Mesenchymal stem cell (in vitro differentiated cells and primary cell): ENCODE results near the gene CDH1.

Experiments
- DNase-seq: peaks from one replicate; pipeline ENCODE4 v3.0.0-alpha.2; 2013
- H2AFZ ChIP-seq: one replicate; pipeline ENCODE4 v1.6.1; 2013; ENCODE audit warnings: low read depth, mild to moderate bottlenecking, control low read depth, inconsistent platforms, low read length, moderate library complexity
- H2AK5ac ChIP-seq: 2 replicates; pipeline ENCODE4 v1.6.1; 2013; ENCODE audit warnings: low read length, moderate library complexity, mild to moderate bottlenecking, inconsistent platforms; ENCODE audit not compliant: severe bottlenecking
- H2BK120ac ChIP-seq: one replicate; pipeline ENCODE4 v1.6.1; 2013; ENCODE audit warnings: low read depth, mild to moderate bottlenecking, inconsistent platforms, low read length, moderate library complexity
- H2BK12ac ChIP-seq, 2 experiments: one replicate each; pipeline ENCODE4 v1.6.1; 2013; ENCODE audit warnings: inconsistent platforms in 2 of 2, low read length in 2 of 2, mild to moderate bottlenecking in 2 of 2, moderate library complexity in 2 of 2, control low read depth in 1 of 2
- H2BK15ac ChIP-seq: one replicate; pipeline ENCODE4 v1.6.1; 2013; ENCODE audit warnings: mild to moderate bottlenecking, low read depth, inconsistent platforms; ENCODE audit not compliant: poor library complexity, severe bottlenecking
- H2BK5ac ChIP-seq: 2 replicates; pipeline ENCODE4 v1.6.1; 2013; ENCODE audit warnings: low read depth, mild to moderate bottlenecking, low read length, control low read depth, inconsistent platforms; ENCODE audit not compliant: poor library complexity, severe bottlenecking
- H3K14ac ChIP-seq, 2 experiments: one replicate each; pipeline ENCODE4 v1.6.1; 2013; ENCODE audit warnings: inconsistent platforms in 2 of 2, low read length in 2 of 2, control low read depth in 1 of 2, mild to moderate bottlenecking in 1 of 2, moderate library complexity in 1 of 2
- H3K18ac ChIP-seq, 2 experiments: one replicate each; pipeline ENCODE4 v1.6.1; 2013; ENCODE audit warnings: inconsistent platforms in 2 of 2, low read length in 2 of 2, control low read depth in 1 of 2, low read depth in 1 of 2, mild to moderate bottlenecking in 1 of 2
- H3K23ac ChIP-seq, 2 experiments: one replicate each; pipeline ENCODE4 v1.6.1; 2013; ENCODE audit warnings: inconsistent platforms in 2 of 2, low read length in 2 of 2, mild to moderate bottlenecking in 2 of 2, moderate library complexity in 2 of 2, control low read depth in 1 of 2
- H3K27ac ChIP-seq: 2 replicates; pipeline ENCODE4 v1.5.1; 2013; ENCODE audit warnings: mild to moderate bottlenecking, moderate library complexity, low read length, control low read depth, inconsistent platforms; ENCODE audit not compliant: poor library complexity, severe bottlenecking
- H3K27me3 ChIP-seq, 2 experiments: 2 replicates each; pipeline versions ENCODE4 v1.6.1 to v1.7.0; 2013; ENCODE audit warnings: low read length in 2 of 2, mild to moderate bottlenecking in 2 of 2, moderate library complexity in 2 of 2, control low read depth in 1 of 2, inconsistent platforms in 1 of 2; ENCODE audit not compliant: control insufficient read depth in 1 of 2, insufficient read depth in 1 of 2
- H3K36me3 ChIP-seq, 2 experiments: 2 replicates each; pipeline versions ENCODE4 v1.6.1 to v1.7.0; 2013; ENCODE audit warnings: low read length in 2 of 2, control low read depth in 1 of 2, inconsistent platforms in 1 of 2, low read depth in 1 of 2, mild to moderate bottlenecking in 1 of 2; ENCODE audit not compliant: insufficient read depth in 2 of 2, control insufficient read depth in 1 of 2
- H3K4ac ChIP-seq, 2 experiments: one replicate each; pipeline ENCODE4 v1.6.1; 2013; ENCODE audit warnings: inconsistent platforms in 2 of 2, low read length in 2 of 2, mild to moderate bottlenecking in 2 of 2, moderate library complexity in 2 of 2, control low read depth in 1 of 2, low read depth in 1 of 2
- H3K4me1 ChIP-seq: 2 replicates; pipeline ENCODE4 v1.6.1; 2013; ENCODE audit warnings: low read depth, low read length, control low read depth; ENCODE audit not compliant: control insufficient read depth, insufficient read depth
- H3K4me2 ChIP-seq: 2 replicates; pipeline ENCODE4 v1.6.1; 2013; ENCODE audit warnings: low read length, mild to moderate bottlenecking, inconsistent platforms; ENCODE audit not compliant: poor library complexity, severe bottlenecking
- H3K4me3 ChIP-seq, 2 experiments: 2 replicates each; pipeline versions ENCODE4 v1.5.1 to v1.7.0; 2013; ENCODE audit warnings: low read length in 2 of 2, mild to moderate bottlenecking in 2 of 2, control low read depth in 1 of 2, low read depth in 1 of 2; ENCODE audit not compliant: insufficient read depth in 1 of 2
- H3K79me1 ChIP-seq: replicated peaks from 2 replicates; pipeline ENCODE4 v1.6.1; 2013; ENCODE audit warnings: mild to moderate bottlenecking, control low read depth, low read length, inconsistent platforms; ENCODE audit not compliant: poor library complexity, severe bottlenecking
- H3K9ac ChIP-seq: 2 replicates; pipeline ENCODE4 v1.7.0; 2013; ENCODE audit warnings: mild to moderate bottlenecking, low read length, moderate library complexity
- H3K9me3 ChIP-seq: 2 replicates; pipeline ENCODE4 v1.7.0; 2013; ENCODE audit warnings: mild to moderate bottlenecking, low read length; ENCODE audit not compliant: control insufficient read depth
- H4K8ac ChIP-seq: one replicate; pipeline ENCODE4 v1.6.1; 2013; ENCODE audit warnings: inconsistent platforms, mild to moderate bottlenecking, low read length, moderate library complexity
- H4K91ac ChIP-seq: one replicate; pipeline ENCODE4 v1.6.1; 2013; ENCODE audit warnings: mild to moderate bottlenecking, low read length, inconsistent platforms
- whole genome bisulfite sequencing: methylation state at CpG from one replicate; pipeline ENCODE4 v1.1.7; 2013; ENCODE audit warnings: mixed read lengths; 5-methylcytosine and 5-hydroxymethylcytosine counted together

Gene CDH1

DNA sequence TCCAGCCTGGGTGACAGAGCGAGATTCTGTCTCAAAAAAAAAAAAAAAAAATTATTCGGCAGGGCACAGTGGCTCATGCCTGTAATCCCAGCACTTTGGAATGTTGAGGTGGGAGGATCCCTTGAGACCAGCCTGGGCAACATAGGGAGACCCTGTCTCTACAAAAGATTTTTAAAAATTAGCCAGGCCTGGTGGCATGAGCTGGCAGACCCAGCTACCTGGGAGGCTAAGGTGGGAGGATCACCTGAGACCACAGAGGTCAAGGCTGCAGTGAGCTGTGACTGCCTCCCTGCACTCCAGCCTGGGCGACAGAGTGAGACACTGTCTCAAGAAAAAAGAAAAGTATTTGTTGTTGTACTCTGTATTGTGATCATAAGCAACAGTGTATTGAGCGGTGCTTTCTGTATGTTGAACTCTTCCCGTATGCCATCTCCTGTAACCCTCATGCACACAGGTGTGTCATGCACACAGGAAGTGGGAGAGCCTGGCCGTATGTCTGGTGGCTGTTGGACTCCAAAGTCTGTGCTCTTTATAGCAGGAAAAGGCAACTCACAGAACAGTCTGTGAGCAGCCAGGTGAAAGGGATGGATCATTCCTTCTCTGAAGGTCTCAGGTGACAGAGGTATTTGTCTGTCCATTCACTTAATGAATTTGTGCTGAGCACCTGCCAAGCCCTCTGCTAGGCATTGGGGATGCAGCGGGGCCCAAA is 17.1 kb downstream of the CDH1 start:
- Histone ChIP-seq H3K79me1 (no peaks in the 10 kb centered on the region), H3K4ac (no peak overlapping the region), H4K91ac (no peak overlapping the region), H3K9me3 (no peaks in the 10 kb centered on the region), H2BK12ac (no peak overlapping the region), H3K14ac (no peak overlapping the region), H3K18ac (no peak overlapping the region), H3K23ac (no peak overlapping the region), H3K4me3 (no peak overlapping the region), H3K4me1 (peaks cover 2% of the 10 kb centered on the region), H2BK120ac (no peak overlapping the region), H2BK15ac (no peak overlapping the region), H3K36me3 (no peaks in the 10 kb centered on the region), H3K27ac (no peak overlapping the region), H2AK5ac (no peak overlapping the region), H3K4me2 (no peak overlapping the region), H3K9ac (no peak overlapping the region), H2AFZ (no peak overlapping the region), H3K27me3 (peaks cover 0 to 37% of the 10 kb centered on the region in 2 experiments), H2BK5ac (no peak overlapping the region), H4K8ac (no peak overlapping the region)
- DNase-seq, result no peak
- WGBS, result 88% methylated on average over 7 of the region's 7 CpGs

DNA sequence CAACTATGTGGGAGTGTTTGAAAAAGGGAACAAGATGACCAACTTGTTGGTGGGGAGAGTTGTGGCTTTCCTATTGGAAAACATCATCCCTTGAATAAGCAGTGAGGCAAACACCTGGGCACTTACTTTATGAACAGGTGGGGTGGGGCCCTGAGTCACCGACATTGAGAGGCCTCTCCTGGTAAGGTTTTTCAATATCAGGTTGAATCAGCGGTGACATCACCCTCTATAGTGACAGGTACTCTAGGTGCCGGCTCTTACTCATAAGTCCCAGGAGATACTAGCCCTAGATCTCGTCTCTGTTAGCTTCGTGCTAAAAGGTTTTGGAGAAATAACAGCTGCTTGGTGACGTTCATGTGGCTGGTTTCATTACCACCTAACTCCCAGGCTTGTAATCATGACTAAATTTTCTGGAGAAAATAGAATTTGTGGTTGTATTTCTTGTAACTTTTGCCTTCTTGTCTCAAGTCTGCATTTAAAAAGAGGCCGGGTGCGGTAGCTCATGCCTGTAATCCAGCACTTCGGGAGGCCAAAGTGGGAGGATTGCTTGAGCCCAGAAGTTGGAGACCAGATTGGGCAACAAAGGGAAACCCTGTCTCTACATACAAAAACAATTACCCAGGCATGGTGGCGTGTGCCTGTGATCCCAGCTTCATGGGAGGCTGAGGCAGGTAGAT is 19.3 kb downstream of the CDH1 start:
- Histone ChIP-seq H3K18ac (no peak overlapping the region), H3K4ac (no peak overlapping the region), H3K27ac (no peak overlapping the region), H4K8ac (no peak overlapping the region), H3K4me2 (no peak overlapping the region), H3K4me3 (no peak overlapping the region), H3K36me3 (no peaks in the 10 kb centered on the region), H3K9ac (no peak overlapping the region), H3K27me3 (peaks cover 0 to 19% of the 10 kb centered on the region in 2 experiments), H3K14ac (no peak overlapping the region), H2BK15ac (no peak overlapping the region), H2AFZ (no peak overlapping the region), H3K23ac (no peak overlapping the region), H2BK12ac (no peak overlapping the region), H3K9me3 (no peaks in the 10 kb centered on the region), H2AK5ac (no peak overlapping the region), H3K79me1 (no peaks in the 10 kb centered on the region), H3K4me1 (peaks cover 8% of the 10 kb centered on the region), H2BK120ac (no peak overlapping the region), H2BK5ac (no peak overlapping the region), H4K91ac (no peak overlapping the region)
- 82% methylated on average over 8 of the region's 10 CpGs for WGBS
- no peak for DNase-seq

DNA sequence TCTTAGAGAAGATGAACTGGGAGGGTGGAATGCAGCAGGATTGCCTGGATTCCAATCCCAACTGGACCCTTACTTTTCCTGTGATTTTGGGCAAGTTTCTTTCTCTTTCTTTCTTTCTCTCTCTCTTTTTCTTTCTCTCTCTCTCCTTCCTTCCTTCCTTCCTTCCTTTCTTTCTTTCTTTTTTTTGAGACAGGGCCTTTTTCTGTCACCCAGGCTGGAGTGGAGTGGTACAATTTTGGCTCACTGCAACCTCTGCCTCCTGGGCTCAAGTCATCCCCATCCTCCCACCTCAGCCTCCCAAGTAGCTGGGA is 20.5 kb downstream of the CDH1 start:
- Histone ChIP-seq H3K27me3 (peaks cover 0 to 18% of the 10 kb centered on the region in 2 experiments), H3K79me1 (no peaks in the 10 kb centered on the region), H3K9ac (no peak overlapping the region), H2AFZ (no peak overlapping the region), H4K91ac (no peak overlapping the region), H3K18ac (no peak overlapping the region), H2BK15ac (no peak overlapping the region), H3K27ac (no peak overlapping the region), H2BK5ac (no peak overlapping the region), H2BK12ac (no peak overlapping the region), H3K4ac (no peak overlapping the region), H3K4me2 (no peak overlapping the region), H2BK120ac (no peak overlapping the region), H3K36me3 (no peaks in the 10 kb centered on the region), H2AK5ac (no peak overlapping the region), H4K8ac (no peak overlapping the region), H3K23ac (no peak overlapping the region), H3K14ac (no peak overlapping the region), H3K4me1 (peaks cover 8% of the 10 kb centered on the region), H3K9me3 (no peaks in the 10 kb centered on the region), H3K4me3 (no peak overlapping the region)
- no peak for DNase-seq

DNA sequence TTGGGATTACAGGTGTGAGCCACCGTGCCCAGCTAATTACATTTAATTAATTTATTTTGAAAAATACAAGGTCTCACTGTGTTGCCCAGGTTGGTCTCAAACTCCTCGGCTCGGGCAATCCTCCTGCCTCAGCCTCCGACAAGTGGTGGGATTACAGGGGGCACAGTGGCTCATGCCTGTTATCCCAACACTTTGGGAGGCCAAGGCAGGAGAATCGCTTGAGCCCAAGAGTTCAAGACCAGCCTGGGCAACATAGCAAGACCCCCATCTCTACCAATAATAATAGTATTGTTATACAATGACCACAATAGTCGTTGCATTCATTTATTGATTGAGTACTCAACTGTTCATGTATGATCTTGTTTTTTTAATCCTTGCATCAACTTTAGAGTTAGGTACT is 22.0 kb downstream of the CDH1 start:
- H3K27me3 ChIP-seq, result peaks cover 0 to 15% of the 10 kb centered on the region in 2 experiments
- H3K36me3 ChIP-seq, result no peaks in the 10 kb centered on the region
- H3K4me1 ChIP-seq, result peaks cover 8% of the 10 kb centered on the region
- no peak overlapping the region for H2BK15ac ChIP-seq
- no peak overlapping the region for H2BK120ac ChIP-seq
- no peak overlapping the region for H3K9ac ChIP-seq
- H3K23ac ChIP-seq, result no peak overlapping the region
- H2AK5ac ChIP-seq, result no peak overlapping the region
- H3K4me2 ChIP-seq, result no peak overlapping the region
- H3K4me3 ChIP-seq, result no peak overlapping the region
- H2BK5ac ChIP-seq, result no peak overlapping the region
- no peak for DNase-seq
- H4K8ac ChIP-seq, result no peak overlapping the region
- no peaks in the 10 kb centered on the region for H3K79me1 ChIP-seq
- no peak overlapping the region for H2BK12ac ChIP-seq
- H4K91ac ChIP-seq, result no peak overlapping the region
- H3K4ac ChIP-seq, result no peak overlapping the region
- no peaks in the 10 kb centered on the region for H3K9me3 ChIP-seq
- no peak overlapping the region for H3K14ac ChIP-seq
- no peak overlapping the region for H2AFZ ChIP-seq
- 94% methylated on average over 4 of the region's 6 CpGs for WGBS
- H3K27ac ChIP-seq, result no peak overlapping the region
- H3K18ac ChIP-seq, result no peak overlapping the region
